ENCODE measurements around the gene KRT35. TPM values are rescaled to one million over a fixed set of nuclear protein-coding genes. Genes with fewer than 3 reads are reported as not detected.

Gene KRT35
- total and polyA plus RNA-seq, 4 donors: not detected

DNA sequence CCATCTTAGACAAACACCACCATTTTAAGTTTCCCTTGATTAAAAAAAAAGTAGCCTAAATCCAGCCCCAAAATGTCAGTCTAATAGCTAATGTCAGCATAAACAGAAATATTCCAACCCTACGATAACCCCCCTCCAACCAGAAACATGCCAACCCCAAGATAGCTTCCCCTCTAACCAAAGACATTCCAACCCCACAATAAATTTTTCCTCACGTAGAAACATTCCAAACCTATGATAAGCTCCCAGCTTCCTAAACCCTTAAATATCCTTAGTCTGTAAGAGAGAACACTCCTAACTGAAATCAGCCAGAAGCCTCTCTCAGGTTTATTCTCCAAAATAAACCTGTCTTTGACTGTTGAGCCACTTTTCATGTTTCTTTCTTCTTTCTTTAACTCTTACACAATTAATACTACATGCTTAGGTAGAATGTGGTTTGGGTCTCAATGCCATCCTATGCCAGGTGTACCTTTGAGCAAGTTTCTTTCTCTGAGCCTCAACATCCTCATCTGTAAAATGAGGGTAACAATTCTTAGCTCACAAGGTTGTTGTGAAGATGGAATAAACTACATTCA lies 29.7 kb downstream of the KRT35 start:
- Histone ChIP-seq H3K4me3 (no peak overlapping the region), H3K9me3 (ENCODE audit: control insufficient read depth in 4 of 4, insufficient read depth in 3 of 4, low read length in 3 of 4) (no peaks in the 10 kb centered on the region), H3K27me3 (ENCODE audit: control insufficient read depth in 3 of 3, insufficient read depth in 3 of 3, low read length in 2 of 3) (no peaks in the 10 kb centered on the region), H3K4me1 (ENCODE audit: control insufficient read depth in 5 of 5, insufficient read depth in 5 of 5, low read length in 5 of 5) (peaks cover 0 to 3% (median 0%) of the 10 kb centered on the region in 5 donors), H3K36me3 (ENCODE audit: control insufficient read depth in 4 of 4, insufficient read depth in 4 of 4, low read length in 4 of 4) (no peaks in the 10 kb centered on the region), H3K27ac (ENCODE audit: low read depth in 1 of 2, low read length in 1 of 2) (no peak overlapping the region), H3K9ac (ENCODE audit: insufficient read depth in 1 of 2, low read length in 2 of 2) (no peak overlapping the region)
- 75 to 80% methylated on average over 2 of the region's 2 CpGs for WGBS, 2 donors
- TF ChIP-seq, protein P1, sequence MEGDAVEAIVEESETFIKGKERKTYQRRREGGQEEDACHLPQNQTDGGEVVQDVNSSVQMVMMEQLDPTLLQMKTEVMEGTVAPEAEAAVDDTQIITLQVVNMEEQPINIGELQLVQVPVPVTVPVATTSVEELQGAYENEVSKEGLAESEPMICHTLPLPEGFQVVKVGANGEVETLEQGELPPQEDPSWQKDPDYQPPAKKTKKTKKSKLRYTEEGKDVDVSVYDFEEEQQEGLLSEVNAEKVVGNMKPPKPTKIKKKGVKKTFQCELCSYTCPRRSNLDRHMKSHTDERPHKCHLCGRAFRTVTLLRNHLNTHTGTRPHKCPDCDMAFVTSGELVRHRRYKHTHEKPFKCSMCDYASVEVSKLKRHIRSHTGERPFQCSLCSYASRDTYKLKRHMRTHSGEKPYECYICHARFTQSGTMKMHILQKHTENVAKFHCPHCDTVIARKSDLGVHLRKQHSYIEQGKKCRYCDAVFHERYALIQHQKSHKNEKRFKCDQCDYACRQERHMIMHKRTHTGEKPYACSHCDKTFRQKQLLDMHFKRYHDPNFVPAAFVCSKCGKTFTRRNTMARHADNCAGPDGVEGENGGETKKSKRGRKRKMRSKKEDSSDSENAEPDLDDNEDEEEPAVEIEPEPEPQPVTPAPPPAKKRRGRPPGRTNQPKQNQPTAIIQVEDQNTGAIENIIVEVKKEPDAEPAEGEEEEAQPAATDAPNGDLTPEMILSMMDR (IDR thresholded peaks at IDR 0.05; ENCODE audit: control extremely low read depth, extremely low read depth): no peak
- ATAC-seq (ENCODE audit: insufficient read depth, low FRiP score) (no peak), DNase-seq (no peak)

- TF ChIP-seq, protein P1 (IDR thresholded peaks at IDR 0.05; ENCODE audit: control extremely low read depth, extremely low read depth): no peak
- H3K9ac ChIP-seq (ENCODE audit: insufficient read depth in 1 of 2, low read length in 2 of 2): no peak overlapping the region
- H3K4me3 ChIP-seq: no peak overlapping the region
- DNase-seq (no peak), ATAC-seq (ENCODE audit: insufficient read depth, low FRiP score) (no peak)
- 81 to 86% methylated on average over 6 of the region's 6 CpGs for WGBS, 2 donors
- H3K9me3 ChIP-seq (ENCODE audit: control insufficient read depth in 4 of 4, insufficient read depth in 3 of 4, low read length in 3 of 4): no peaks in the 10 kb centered on the region
- H3K27ac ChIP-seq (ENCODE audit: low read depth in 1 of 2, low read length in 1 of 2): no peak overlapping the region
- H3K36me3 ChIP-seq (ENCODE audit: control insufficient read depth in 4 of 4, insufficient read depth in 4 of 4, low read length in 4 of 4): no peaks in the 10 kb centered on the region
- no peaks in the 10 kb centered on the region for H3K27me3 ChIP-seq (ENCODE audit: control insufficient read depth in 3 of 3, insufficient read depth in 3 of 3, low read length in 2 of 3)
- peaks cover 0 to 3% (median 0%) of the 10 kb centered on the region in 5 donors for H3K4me1 ChIP-seq (ENCODE audit: control insufficient read depth in 5 of 5, insufficient read depth in 5 of 5, low read length in 5 of 5)
Measured at GRCh38 chr17:41449008-41449407, 31.9 kb downstream of the KRT35 start.

DNA sequence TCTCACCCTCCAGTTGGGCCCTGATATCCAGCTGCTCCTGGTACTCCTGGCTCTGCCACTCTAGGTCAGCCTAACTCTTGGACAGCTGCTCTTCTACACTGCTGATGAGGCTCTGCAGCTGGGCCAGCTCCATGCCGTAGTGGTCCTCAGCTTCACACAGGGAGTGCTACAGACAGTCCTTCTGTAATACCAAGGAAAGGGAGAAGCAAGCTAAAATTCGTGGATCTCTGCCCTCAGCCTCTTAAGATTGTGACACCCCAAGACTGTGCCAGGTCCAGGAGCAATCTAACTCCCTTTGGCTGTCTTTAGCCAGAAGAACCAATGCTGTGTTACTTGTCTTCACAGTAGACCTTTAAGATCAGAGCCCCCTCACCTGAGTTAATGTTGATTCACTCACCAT lies 32.4 kb downstream of the KRT35 start:
- Histone ChIP-seq H3K9me3 (ENCODE audit: control insufficient read depth in 4 of 4, insufficient read depth in 3 of 4, low read length in 3 of 4) (no peaks in the 10 kb centered on the region), H3K4me1 (ENCODE audit: control insufficient read depth in 5 of 5, insufficient read depth in 5 of 5, low read length in 5 of 5) (peaks cover 0 to 3% (median 0%) of the 10 kb centered on the region in 5 donors), H3K27ac (ENCODE audit: low read depth in 1 of 2, low read length in 1 of 2) (no peak overlapping the region), H3K36me3 (ENCODE audit: control insufficient read depth in 4 of 4, insufficient read depth in 4 of 4, low read length in 4 of 4) (no peaks in the 10 kb centered on the region), H3K4me3 (no peak overlapping the region), H3K27me3 (ENCODE audit: control insufficient read depth in 3 of 3, insufficient read depth in 3 of 3, low read length in 2 of 3) (no peaks in the 10 kb centered on the region), H3K9ac (ENCODE audit: insufficient read depth in 1 of 2, low read length in 2 of 2) (no peak overlapping the region)
- TF ChIP-seq, protein P1 (IDR thresholded peaks at IDR 0.05; ENCODE audit: control extremely low read depth, extremely low read depth): no peak
- no peak for DNase-seq
- 38 to 40% methylated on average over 2 of the region's 2 CpGs for WGBS, 2 donors
- no peak for ATAC-seq (ENCODE audit: insufficient read depth, low FRiP score)

- ATAC-seq (ENCODE audit: insufficient read depth, low FRiP score): no peak
- Histone ChIP-seq H3K36me3 (ENCODE audit: control insufficient read depth in 4 of 4, insufficient read depth in 4 of 4, low read length in 4 of 4) (no peaks in the 10 kb centered on the region), H3K4me1 (ENCODE audit: control insufficient read depth in 5 of 5, insufficient read depth in 5 of 5, low read length in 5 of 5) (no peaks in the 10 kb centered on the region), H3K9me3 (ENCODE audit: control insufficient read depth in 4 of 4, insufficient read depth in 3 of 4, low read length in 3 of 4) (no peaks in the 10 kb centered on the region), H3K27me3 (ENCODE audit: control insufficient read depth in 3 of 3, insufficient read depth in 3 of 3, low read length in 2 of 3) (no peaks in the 10 kb centered on the region), H3K4me3 (no peak overlapping the region), H3K27ac (ENCODE audit: low read depth in 1 of 2, low read length in 1 of 2) (no peak overlapping the region), H3K9ac (ENCODE audit: insufficient read depth in 1 of 2, low read length in 2 of 2) (no peak overlapping the region)
- 69 to 88% methylated on average over 2 of the region's 2 CpGs for WGBS, 2 donors
- TF ChIP-seq, protein P1 (IDR thresholded peaks at IDR 0.05; ENCODE audit: control extremely low read depth, extremely low read depth): no peak
- DNase-seq: no peak
Measured at GRCh38 chr17:41446806-41447205, 34.1 kb downstream of the KRT35 start.

Measured in lung (tissue), 12 donors.